Activated T-cell treated with anti-CD3 and anti-CD28 coated beads for 48 hours (primary cell): ENCODE measurements around the gene FHAD1.
A peak's percentile ranks its signal among the peaks of the same experiment; 100 is the strongest.
"Not testable (repeated sequence)": the region's sequence is repeated elsewhere in the genome, so short reads cannot be mapped to it uniquely, and the experiment has no call there.

ENCODE experiments used
- DNase-seq: peaks from one replicate; pipeline ENCODE4 v3.0.0-alpha.2; 2020; ENCODE audit warnings: low read depth

The FHAD1 gene

DNA sequence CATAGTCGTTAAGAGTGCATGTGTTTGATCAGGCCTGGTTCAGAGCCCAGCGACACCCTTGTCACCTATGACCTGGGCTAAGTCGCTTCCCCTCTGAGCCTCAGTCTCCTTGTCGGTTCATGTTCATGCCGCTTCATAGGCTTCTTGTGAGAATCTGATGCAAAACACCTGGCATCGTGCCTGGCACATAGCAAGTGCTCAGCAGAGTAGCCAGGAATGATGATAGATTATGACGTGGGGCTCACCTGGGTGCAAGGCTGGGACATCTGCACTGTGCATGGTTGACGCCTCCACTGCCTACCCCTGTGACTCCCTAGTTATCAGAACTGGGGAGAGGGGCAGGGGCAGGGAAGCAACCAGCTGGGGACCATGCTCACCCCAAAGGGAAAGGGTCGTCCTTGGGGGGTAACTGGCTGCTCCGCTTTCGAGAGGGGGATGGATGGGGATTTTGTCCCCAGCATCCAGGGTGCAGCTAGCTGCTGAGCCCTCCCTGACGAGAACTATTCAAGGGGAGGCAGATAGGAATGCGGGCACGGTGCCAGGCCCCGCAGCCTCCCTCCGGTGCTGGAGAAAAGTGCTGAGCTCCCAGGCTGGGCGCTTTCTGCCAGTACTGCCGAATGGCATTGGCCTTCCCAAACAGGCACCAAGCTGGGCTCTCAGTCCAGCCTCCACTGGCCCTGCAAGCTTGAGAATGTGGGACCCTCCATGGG, 171.9 kb downstream of the FHAD1 start:
- no peak for DNase-seq

DNA sequence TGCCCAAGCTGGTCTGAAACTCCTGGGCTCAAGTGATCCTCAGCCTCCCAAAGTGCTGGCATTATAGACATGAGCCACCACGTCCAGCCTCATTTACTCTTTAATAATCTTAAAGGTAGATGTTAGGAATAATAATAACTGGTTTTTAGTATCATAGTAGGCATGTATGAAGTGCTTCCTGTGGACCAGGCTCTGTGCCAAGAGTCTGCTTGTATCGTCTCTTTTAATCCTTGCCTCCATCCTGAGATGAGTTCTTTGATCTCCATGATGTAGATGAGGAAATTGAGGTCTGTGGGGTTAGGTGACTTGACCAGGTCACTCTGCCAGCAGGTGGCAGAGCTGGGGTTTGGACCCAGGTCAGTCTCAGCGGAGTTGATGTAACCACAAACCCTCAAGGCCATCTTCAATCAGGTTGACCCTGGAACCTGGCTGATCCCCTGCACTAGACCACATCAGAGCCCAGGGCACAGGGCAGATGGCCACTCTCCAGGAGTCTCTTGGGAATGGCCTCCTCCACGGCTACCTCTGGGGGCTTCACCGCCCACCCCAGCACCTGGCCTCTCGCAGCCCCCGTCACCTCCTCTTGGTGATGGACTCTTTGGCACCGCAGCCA, 173.9 kb downstream of the FHAD1 start:
- DNase-seq = no peak

DNA sequence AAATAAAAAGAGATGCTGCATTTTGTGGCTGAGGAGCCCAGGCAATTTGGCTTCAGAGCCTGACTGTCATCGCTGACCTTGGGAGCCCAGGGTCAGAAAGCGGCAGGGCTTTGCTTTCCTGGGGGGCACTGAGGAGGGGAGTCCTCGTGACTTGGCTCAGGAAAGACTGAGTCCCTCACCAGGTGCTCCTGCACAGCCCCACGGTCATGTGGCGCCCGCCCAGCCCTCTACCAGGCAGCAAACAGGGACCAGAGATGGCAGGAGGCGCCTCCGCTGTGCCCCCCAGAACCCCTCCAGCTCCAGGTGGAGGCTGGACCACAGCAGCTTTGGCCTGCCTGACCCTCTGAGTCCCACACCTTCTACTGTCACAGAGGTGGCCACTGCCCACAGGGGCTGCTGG, 175.8 kb downstream of the FHAD1 start:
- no peak for DNase-seq

DNA sequence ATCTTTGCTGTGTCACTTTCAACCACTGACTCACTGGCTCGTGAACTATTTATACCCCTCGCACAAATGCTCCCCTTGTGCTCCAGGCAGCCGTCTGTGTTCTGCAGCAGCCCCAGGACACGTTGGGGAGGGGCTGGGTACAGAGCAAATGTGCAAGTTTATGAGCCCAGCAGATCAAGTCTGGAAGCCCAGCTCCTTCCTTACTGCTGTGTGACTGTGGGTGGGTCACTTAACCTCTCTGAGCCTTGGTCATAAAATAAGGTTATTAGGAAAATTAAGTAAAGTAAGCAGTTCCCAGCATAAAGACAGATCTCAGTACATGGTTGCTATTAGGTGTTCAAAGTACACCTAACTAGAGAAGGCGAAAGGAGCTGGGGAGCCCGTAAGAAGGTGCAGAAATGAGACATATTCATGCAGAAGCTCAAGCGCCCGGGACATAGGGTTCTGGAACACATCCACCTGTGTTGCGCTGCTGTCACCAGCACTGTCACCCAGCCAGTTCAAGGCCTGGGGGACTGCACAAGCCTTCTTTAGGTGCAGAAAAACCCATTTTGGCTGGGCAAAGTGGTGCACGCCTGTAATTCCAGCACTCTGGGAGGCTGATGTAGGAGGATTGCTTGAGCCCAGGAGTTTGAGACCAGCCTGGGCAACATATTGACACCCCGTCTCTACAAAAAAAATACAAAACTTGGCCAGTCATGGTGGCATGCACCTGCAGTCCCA, 176.5 kb downstream of the FHAD1 start:
- DNase-seq = no peak

DNA sequence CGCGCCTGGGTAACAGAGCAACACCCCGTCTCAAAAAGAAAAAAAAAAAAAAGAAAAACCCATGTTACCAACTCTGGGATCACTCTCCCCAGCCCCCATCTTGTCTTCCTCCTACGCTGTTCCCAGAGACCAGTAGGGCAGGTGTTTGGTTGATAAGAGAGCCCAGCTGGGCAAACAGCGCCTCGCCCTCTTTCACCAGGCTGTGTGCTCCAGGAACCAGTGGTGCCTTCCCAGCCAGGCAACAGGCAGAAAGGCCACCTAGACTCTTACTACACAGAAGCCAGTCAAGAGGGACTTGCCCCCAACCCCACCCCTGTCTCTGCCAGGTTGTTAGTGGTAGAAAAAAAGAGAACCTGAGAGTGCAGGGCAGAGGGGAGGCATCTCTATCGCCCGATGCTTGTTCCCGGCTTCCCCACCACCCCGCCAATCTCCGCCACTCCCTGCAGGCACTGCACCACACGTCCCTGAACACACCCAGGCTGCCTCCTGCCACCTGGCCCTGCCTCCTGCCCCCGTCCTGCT, 177.2 kb downstream of the FHAD1 start:
- DNase-seq = no peak

DNA sequence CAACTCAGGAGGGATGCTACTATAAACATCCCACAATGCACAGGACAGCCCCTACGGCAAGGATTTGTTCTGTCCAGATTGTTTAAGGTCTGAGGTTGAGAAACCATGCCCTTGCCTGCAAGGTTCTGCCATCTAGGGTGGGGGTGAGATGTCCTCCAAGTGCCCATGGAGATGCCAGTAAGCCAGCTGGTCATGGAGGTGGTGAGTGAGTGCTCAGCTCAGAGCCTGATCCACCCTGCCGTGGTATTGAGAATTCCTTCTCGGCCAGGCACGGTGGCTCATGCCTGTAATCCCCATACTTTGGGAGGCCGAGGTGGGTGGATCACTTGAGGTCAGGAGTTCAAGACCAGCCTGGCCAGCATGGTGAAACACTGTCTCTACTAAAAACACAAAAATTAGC, 178.0 kb downstream of the FHAD1 start:
- no peak for DNase-seq

DNA sequence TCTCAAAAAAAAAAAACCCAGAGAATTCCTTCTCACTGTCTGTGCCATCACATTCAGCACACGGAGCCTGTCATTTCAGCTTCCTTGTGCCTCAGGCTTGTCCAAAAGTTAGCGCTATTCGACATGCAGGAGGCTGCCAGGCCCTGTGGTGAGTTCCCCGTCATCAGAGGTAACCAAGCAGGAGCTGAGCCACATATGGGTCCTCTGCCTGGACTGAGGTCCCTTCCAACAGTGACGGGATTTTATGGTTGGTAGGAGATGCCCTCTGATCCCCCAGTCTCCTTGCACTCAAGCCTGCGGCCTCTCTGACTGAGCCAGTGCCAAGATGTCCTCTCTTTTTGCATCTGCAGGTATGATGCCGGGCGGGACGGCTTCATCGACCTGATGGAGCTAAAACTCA, 178.5 kb downstream of the FHAD1 start:
- no peak for DNase-seq

DNA sequence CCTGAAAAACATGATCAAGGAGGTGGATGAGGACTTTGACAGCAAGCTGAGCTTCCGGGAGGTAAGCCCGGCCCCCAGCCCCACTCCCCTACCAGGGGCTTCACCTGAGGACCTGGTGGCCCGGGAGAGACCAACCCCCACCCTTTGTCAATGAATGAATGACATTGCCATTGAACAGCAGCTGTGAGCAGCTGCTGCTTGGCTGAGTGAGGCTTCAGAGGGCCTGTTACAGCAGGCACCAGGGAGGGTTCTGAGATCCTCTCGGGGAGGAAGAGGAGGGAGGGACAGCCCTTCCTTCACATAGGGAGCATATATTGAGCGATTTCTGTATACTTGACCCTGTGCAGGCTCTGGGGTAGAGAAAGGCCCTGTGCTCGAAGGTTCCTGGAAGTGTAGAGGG, 178.9 kb downstream of the FHAD1 start:
- no peak for DNase-seq

DNA sequence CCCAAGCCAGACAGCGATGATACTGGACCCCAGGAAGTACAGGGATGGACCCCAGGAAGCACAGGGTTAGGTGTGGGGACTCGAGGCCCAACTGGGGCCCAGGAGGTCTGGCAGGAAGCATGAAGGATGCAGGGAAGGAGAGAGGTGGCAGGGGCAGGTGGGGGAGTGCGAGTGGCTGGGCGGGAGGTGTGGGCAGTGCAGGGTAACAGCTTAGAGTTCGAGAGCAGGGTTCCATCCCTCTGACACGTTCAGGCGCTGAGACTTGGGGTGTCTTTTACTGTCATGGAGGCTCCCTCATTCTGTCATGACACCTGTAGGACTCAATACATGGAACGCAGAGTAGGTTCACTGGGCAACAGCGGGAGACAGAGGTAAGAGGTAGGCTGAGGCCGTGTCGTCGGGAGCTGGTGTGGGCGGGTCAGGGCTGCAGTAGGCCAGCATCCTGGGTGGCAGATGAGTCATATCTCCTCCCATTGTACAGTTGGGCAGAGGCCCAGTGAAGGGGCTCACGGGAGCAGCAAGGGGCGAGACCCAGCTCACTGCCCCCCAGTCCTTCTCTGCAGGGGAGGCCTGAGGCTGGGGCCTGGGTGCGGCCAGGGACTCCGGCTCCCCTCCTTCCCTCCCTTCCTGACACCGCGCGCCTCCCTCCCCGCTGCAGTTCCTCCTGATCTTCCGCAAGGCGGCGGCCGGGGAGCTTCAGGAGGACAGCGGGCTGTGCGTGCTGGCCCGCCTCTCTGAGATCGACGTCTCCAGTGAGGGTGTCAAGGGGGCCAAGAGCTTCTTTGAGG, 179.7 kb downstream of the FHAD1 start:
- DNase-seq = no peak

DNA sequence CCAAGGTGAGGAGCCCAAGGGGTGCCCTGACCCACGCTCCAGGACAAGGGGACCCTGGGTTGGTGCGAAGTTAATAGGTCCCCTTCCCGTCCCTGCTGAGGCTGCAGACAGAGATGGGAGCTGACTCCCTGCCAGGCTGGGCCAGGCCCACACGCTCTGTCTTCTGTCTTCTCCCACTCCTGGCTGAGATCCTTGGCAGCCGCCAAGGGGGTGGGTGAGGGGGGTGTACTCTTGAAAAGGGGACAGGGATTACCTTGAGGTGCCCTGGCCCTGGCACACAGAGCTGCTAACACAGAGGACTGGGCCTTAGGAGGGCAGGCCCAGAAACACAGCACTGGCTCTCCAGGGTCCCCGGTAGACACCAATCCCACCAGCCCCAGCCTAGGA, 180.2 kb downstream of the FHAD1 start:
- DNase-seq = no peak

DNA sequence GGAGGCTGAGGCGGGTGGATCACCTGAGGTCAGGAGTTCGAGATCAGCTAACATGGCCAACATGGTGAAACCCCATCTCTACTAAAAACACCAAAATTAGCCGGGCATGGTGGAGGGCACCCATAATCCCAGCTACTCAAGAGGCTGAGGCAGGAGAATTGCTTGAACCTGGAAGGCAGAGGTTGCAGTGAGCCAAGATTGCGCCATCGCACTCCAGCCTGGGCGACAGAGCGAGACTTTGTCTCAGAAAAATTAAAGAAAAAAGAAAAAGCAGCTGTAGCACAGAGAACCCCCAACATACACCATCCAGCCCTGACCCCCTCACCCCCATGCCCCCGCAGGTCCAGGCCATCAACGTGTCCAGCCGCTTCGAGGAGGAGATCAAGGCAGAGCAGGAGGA, 181.2 kb downstream of the FHAD1 start:
- not testable (repeated sequence) for DNase-seq

DNA sequence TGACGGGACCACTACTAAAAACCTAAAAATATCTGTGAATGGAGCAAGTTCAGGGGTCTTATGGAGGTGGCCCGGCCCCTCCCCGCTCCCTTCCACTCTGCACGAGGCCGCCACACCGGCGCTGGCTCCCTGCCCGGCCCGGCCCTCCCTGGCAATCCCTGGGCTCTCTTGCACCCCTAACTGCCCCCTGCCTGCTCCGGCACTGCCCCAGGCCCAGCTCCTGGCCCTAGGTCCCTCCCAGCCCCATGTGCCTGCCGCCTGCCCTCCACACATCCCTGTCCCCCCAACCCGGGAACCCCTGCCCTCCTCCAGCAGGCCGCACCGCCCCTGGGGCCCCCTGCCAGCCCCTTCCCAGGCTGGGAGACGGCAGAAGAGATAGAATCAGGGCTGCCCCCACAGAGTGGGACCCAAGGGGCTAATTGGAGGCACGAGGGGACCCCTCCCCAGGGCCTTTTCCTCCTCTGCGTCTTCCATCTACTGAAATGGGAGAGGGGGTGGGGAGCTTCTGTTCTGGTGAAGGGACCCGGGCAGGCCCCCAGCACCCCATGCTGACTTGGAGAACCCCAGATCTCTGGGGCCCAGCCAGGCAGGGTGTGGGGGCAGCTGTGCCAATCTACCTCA, 181.9 kb downstream of the FHAD1 start:
- no peak for DNase-seq

DNA sequence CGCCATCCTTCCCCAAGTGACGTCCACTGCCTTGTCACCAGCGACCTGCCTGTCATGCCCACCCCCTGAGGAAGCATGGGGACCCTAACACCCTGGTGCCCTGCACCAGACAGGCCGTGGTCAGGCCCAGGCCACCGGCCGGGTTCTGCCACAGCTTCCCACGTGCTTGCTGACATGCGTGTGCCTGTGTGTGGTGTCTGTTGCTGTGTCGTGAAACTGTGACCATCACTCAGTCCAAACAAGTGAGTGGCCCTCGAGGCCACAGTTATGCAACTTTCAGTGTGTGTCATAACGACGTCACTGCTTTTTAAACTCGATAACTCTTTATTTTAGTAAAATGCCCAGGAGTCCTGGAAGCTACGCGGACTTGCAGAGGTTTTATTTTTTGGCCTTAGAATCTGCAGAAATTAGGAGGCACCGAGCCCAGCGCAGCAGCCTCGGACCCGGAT, 182.7 kb downstream of the FHAD1 start:
- no peak for DNase-seq

DNA sequence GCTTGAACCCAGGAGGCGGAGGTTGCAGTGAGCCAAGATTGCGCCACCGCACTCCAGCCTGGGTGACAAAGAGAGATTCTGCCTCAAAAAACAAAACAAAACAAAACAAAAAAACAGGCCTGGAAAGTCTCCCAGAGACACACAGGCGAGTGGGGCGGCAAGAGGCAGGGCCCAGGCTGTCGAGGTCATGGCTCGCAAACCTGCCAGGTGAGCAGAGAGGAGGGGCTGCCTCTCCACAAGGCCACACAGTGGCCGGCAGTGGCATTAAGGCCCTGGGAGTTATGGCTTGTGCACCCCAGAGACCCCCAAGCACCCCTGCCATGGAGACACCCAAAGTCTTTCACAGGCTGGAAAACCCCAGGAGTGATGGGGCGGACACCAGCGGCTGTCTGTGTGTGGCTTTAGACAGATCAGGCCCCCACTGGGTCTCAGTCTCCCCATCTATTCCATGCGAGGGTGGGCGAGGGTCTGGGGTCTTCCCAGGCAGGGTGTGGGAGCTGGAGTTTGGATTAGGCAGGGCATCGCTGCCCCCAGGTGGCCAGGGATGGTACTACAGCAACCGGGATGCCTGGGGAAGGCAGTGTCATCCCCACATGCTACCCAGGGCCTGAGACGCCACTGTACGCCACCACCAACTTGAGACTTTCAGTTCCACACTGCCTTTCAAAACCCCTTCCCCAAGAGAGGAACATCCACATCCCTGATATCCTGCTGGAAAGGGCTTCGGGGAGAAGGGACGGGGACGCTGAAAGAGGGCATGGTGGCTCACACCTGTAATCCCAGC, 184.0 kb downstream of the FHAD1 start:
- DNase-seq = peak; percentile 62

DNA sequence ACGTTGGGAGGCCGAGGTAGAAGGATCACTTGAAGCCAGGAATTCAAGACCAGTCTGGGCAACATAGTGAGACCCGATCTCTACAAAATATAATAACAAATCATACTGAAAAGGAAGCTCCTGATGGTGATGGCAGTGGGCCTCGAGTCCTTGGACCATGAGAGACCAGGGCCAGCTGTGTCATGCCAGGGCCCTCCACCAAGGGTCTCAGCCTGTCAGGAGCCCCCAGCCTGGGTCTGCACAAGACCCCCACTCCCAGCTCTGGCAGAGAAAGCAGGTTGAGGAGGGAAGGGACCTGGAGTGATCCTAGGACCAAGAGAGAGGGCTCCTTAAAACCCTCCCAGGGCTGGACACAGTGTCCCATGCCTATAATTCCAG, 184.5 kb downstream of the FHAD1 start:
- no peak for DNase-seq

DNA sequence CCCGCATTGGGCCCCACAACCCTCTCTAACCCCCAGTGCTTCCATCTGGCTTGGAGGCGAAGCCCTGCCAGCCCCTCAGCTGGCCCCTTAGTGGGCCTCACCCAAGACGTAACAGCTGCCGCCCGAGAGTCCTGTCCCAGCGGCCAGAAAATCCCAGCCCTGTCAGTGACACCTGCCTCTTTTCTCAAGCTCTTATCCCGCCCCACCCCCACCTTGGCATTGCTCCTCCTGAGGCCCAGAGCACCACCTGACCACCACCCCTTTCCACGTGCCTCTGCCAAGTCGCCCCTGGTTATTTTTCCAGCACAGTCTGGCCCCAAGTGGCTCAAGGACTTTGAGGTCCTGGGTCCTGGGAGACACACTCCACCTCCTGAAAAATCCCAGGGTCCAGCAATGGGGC, 185.3 kb downstream of the FHAD1 start:
- no peak for DNase-seq

DNA sequence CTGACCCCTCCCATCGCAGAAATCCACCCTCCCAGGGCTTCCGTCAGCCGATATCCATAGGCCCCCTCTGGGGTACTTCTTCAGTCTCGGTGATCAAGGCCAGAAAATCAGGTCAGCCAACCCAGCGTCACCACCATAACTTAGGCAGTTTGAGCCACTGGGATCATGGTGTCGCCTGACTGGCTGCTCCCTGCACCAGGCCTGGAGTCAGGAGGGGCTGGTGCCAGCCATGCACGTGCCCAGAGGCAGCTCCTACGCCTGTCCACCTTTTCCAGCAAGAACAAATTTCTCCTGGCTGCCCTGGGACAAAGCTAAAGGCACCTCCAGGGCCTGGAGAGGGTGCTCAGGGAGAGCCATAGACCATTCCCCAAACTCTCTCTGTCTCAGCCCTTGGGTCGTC, 186.4 kb downstream of the FHAD1 start:
- DNase-seq = no peak

DNA sequence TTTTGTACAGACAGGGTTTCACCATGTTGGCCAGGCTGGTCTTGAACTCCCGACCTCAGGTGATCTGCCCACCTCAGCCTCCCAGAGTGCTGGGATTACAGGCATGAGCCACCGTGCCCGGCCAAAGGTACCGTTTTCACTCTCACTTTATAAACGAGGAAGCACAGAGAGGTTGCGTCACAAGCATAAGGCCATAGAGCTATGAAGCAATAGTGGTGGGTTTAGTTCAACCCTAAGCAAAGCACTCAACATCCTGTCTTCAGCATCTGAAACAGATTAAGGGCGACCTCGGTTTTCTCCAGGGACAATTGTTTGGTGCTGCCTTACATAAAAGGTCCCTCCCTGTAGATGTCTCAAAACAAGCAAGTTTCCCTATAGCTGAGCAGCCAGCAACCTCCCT, 187.7 kb downstream of the FHAD1 start:
- not testable (repeated sequence) for DNase-seq

DNA sequence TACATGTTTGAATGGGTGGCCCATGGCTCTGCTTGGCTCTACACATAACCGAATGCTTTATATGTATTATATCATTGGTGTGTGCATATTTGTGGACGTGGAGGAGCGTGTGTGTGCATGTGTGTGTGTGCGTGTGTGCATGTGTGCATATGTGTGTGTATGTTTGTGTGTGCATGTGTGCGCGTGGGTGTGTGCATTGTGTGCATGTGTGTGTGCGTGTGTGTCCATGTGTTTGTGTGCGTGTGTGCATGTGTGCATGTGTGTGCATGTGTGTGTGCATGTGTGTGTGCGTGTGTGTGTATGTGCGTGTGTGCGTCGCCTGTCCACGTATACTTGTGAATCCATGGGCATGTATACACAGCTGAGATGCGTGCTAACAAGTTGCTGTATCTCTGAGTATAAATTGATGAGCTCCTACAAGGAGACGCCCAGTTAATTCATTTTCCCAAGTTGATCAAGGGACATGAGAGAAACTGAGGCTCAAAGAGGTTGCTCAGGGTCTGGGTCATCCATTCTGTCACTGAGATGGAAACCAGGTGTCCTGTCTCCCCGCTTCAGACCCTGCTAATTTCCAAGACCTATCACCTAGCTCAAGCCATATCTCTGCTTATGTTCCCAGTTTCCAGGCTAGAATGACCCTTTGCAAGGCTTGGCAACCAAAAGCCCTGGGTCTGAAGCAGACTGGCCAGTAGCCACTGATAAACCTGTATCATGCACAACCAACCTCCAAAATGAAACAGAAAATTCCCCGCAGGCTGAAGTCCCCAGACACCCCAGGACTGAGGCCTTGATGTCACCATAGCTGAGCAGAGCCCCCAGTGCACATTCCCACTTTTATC, 188.4 kb downstream of the FHAD1 start:
- DNase-seq = no peak

DNA sequence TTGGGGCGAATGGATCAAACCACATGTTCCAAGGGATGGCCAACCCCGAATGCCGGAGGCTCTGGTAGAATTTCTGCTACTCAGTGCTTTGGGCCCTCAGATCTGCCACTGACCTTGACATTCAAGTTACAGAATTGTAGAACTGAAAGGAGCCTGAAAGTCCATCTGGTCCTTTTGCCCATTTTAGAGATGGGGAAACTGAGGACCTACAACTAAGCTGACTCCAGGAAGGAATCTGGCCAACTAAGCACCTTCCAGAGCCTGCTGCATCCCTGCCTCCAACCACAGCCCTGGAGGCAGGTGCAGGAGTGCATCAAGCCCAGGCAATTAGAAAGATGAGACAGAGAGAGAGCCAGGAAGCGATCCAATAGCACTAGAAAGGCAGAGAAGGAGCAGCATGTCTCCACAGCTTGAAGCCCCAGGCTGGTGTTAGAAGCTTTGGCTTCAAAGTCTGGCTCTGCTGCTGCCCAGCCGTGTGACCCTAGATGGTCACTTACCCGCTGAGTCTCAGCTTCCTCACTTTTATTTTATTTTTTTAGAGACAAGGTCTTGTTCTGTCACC, 189.9 kb downstream of the FHAD1 start:
- no peak for DNase-seq
